SK-N-MC (cell line): Measurements from ENCODE around the gene SORBS1.

ENCODE experiments used
- EZH2 ChIP-seq: fragments of 200-600 bp; sonication (generic); IDR thresholded peaks from one replicate; pipeline ENCODE4 v1.6.1; 2017; ENCODE audit warnings: antibody characterized with exemption
- FOXP2 ChIP-seq: optimal IDR thresholded peaks from 2 replicates; pipeline ENCODE3; 2011; ENCODE audit warnings: mild to moderate bottlenecking, moderate library complexity; ENCODE audit not compliant: insufficient read depth; ENCODE audit errors: extremely low read length, control extremely low read depth
- POLR2AphosphoS5 ChIP-seq: IDR thresholded peaks from 2 replicates; pipeline ENCODE4 v1.6.1; 2012; ENCODE audit warnings: mild to moderate bottlenecking, low read depth, low read length, borderline replicate concordance

DNA sequence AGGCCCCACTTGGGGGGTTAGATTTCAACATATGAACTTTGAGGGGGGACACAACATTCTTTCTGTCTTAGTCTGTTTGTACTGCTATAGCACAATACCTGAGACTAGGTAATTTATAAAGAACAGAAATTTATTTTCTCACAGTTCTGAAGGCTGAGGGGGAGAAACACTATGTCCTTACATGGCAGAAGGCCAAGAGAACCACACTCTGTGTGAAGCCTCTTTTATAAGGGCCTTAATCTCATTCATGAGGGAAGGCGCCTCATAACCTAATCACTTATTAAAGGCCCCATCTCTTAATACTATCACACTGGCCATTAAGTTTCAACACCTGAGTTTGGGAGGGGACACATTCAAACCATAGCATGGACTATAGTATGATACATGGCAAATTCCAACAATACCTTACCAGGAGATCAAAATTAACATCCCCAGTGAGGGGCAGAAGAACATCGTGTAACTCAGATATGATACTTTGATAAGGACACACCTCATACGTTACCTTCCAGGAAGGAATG lies 261.1 kb downstream of the SORBS1 start:
- TF ChIP-seq POLR2AphosphoS5 (no peak), EZH2 (no peak), FOXP2 (no peak)
